ENCODE data around the gene FAM13A.

- TF ChIP-seq CTCF (IDR thresholded peaks at IDR 0.05; ENCODE audit: insufficient read depth, low read length, poor library complexity, severe bottlenecking) (no peak), EZH2phosphoT487 (conservative IDR thresholded peaks at IDR 0.05; ENCODE audit: low read length) (no peak)
Observed at GRCh38 chr4:88759895-88760290, 297.1 kb downstream of the FAM13A start.
